ENCODE measurements around the gene PRDM1. TPM values are rescaled to one million over a fixed set of nuclear protein-coding genes. Genes with fewer than 3 reads are reported as not detected.
"Not testable (repeated sequence)": the region's sequence is repeated elsewhere in the genome, so short reads cannot be mapped to it uniquely, and the experiment has no call there.

Gene PRDM1
- total RNA-seq, 1 donor from 2014 or later: 2.7 TPM

- no peaks in the 10 kb centered on the region for H3K36me3 ChIP-seq (ENCODE audit: control insufficient read depth, insufficient read depth, low read length)
- no peaks in the 10 kb centered on the region for H3K27me3 ChIP-seq (ENCODE audit: control insufficient read depth, insufficient read depth, low read length)
- no peak overlapping the region for H3K4me3 ChIP-seq (ENCODE audit: low read depth, low read length)
- TF ChIP-seq, protein P1, sequence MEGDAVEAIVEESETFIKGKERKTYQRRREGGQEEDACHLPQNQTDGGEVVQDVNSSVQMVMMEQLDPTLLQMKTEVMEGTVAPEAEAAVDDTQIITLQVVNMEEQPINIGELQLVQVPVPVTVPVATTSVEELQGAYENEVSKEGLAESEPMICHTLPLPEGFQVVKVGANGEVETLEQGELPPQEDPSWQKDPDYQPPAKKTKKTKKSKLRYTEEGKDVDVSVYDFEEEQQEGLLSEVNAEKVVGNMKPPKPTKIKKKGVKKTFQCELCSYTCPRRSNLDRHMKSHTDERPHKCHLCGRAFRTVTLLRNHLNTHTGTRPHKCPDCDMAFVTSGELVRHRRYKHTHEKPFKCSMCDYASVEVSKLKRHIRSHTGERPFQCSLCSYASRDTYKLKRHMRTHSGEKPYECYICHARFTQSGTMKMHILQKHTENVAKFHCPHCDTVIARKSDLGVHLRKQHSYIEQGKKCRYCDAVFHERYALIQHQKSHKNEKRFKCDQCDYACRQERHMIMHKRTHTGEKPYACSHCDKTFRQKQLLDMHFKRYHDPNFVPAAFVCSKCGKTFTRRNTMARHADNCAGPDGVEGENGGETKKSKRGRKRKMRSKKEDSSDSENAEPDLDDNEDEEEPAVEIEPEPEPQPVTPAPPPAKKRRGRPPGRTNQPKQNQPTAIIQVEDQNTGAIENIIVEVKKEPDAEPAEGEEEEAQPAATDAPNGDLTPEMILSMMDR (IDR thresholded peaks at IDR 0.05; ENCODE audit: insufficient read depth, low read length, poor library complexity, severe bottlenecking): no peak
- DNase-seq (ENCODE audit: low read depth): no peak
These were observed 57.5 kb downstream of the PRDM1 start for GRCh38 chr6:106143665-106144064.

- no peak overlapping the region for H3K4me3 ChIP-seq (ENCODE audit: low read depth, low read length)
- TF ChIP-seq, protein P1 (IDR thresholded peaks at IDR 0.05; ENCODE audit: insufficient read depth, low read length, poor library complexity, severe bottlenecking): no peak
- no peaks in the 10 kb centered on the region for H3K27me3 ChIP-seq (ENCODE audit: control insufficient read depth, insufficient read depth, low read length)
- H3K36me3 ChIP-seq (ENCODE audit: control insufficient read depth, insufficient read depth, low read length): no peaks in the 10 kb centered on the region
- DNase-seq (ENCODE audit: low read depth): no peak
These were observed 59.0 kb downstream of the PRDM1 start for GRCh38 chr6:106145144-106145543.

GRCh38 chr6:106145741-106146227 is 59.6 kb downstream of the PRDM1 start:
- no peak overlapping the region for H3K4me3 ChIP-seq (ENCODE audit: low read depth, low read length)
- H3K36me3 ChIP-seq (ENCODE audit: control insufficient read depth, insufficient read depth, low read length): no peaks in the 10 kb centered on the region
- H3K27me3 ChIP-seq (ENCODE audit: control insufficient read depth, insufficient read depth, low read length): no peaks in the 10 kb centered on the region
- no peak for DNase-seq (ENCODE audit: low read depth)
- TF ChIP-seq, protein P1 (IDR thresholded peaks at IDR 0.05; ENCODE audit: insufficient read depth, low read length, poor library complexity, severe bottlenecking): no peak

DNA sequence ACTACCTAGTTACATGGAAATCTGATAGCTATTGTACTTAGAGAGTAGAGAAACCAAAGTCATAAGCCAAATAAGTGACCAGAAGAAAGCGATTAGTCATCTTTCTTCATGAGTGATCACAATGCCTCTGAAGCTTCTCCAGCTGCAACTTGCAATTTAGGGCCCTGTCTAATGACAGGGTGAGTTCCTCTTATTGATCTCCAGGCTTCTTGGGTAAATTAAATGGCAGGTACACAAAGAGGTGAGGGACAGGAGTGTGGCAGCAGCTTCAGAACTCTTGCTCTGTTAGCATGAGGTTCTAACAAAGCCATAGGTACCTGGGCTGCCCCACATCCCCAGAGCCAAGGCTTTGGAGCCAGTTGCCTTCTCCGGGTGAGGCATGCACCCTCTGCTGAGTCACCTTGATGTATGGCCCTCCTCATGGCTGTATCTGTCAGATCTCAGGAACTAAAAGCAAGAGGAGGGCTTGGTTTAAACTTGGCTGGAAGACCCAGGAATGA is 60.8 kb downstream of the PRDM1 start:
- H3K4me3 ChIP-seq (ENCODE audit: low read depth, low read length): no peak overlapping the region
- H3K36me3 ChIP-seq (ENCODE audit: control insufficient read depth, insufficient read depth, low read length): no peaks in the 10 kb centered on the region
- TF ChIP-seq, protein P1 (IDR thresholded peaks at IDR 0.05; ENCODE audit: insufficient read depth, low read length, poor library complexity, severe bottlenecking): no peak
- H3K27me3 ChIP-seq (ENCODE audit: control insufficient read depth, insufficient read depth, low read length): no peaks in the 10 kb centered on the region
- peak; percentile 59 for DNase-seq (ENCODE audit: low read depth)

DNA sequence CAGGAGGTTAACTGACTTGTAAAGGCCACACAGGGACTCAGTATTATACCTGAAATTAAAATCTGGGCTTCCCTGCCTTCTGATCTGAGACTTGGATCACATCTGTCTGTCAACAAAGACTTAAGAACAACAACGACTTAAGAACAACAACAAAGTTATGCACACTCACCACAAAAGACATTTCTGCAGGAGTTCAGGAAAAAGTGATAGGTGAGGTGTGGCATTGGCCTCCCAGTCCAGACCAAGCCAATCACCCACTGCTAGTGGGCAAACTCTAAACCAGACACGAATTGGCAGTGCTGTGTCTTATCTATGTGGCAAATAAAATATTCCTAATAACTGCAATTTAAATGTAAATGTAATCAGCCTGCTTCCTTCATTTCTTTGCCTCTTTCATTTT is 61.3 kb downstream of the PRDM1 start:
- DNase-seq (ENCODE audit: low read depth): no peak
- Histone ChIP-seq H3K27me3 (ENCODE audit: control insufficient read depth, insufficient read depth, low read length) (no peaks in the 10 kb centered on the region), H3K36me3 (ENCODE audit: control insufficient read depth, insufficient read depth, low read length) (no peaks in the 10 kb centered on the region), H3K4me3 (ENCODE audit: low read depth, low read length) (no peak overlapping the region)
- TF ChIP-seq, protein P1 (IDR thresholded peaks at IDR 0.05; ENCODE audit: insufficient read depth, low read length, poor library complexity, severe bottlenecking): no peak

- Histone ChIP-seq H3K4me3 (ENCODE audit: low read depth, low read length) (no peak overlapping the region), H3K27me3 (ENCODE audit: control insufficient read depth, insufficient read depth, low read length) (no peaks in the 10 kb centered on the region), H3K36me3 (ENCODE audit: control insufficient read depth, insufficient read depth, low read length) (no peaks in the 10 kb centered on the region)
- TF ChIP-seq, protein P1 (IDR thresholded peaks at IDR 0.05; ENCODE audit: insufficient read depth, low read length, poor library complexity, severe bottlenecking): no peak
- no peak for DNase-seq (ENCODE audit: low read depth)
These were observed 63.4 kb downstream of the PRDM1 start for GRCh38 chr6:106149472-106150069.

- H3K27me3 ChIP-seq (ENCODE audit: control insufficient read depth, insufficient read depth, low read length); H3K4me3 ChIP-seq (ENCODE audit: low read depth, low read length); DNase-seq (ENCODE audit: low read depth); H3K36me3 ChIP-seq (ENCODE audit: control insufficient read depth, insufficient read depth, low read length): not testable (repeated sequence)
These were observed 66.3 kb downstream of the PRDM1 start for GRCh38 chr6:106152476-106152875.
